GDM1 (cell line): ENCODE data around the gene SOAT1.
"Not testable (repeated sequence)": the region's sequence is repeated elsewhere in the genome, so short reads cannot be mapped to it uniquely, and the experiment has no call there.

ENCODE experiments used
- DNase-seq: peaks from one replicate; lab custom pipeline; 2025; lab: John Stamatoyannopoulos, UW

SOAT1 gene

GRCh38 chr1:179353546-179353945, 59.9 kb downstream of the SOAT1 start:
- no peak for DNase-seq

DNA sequence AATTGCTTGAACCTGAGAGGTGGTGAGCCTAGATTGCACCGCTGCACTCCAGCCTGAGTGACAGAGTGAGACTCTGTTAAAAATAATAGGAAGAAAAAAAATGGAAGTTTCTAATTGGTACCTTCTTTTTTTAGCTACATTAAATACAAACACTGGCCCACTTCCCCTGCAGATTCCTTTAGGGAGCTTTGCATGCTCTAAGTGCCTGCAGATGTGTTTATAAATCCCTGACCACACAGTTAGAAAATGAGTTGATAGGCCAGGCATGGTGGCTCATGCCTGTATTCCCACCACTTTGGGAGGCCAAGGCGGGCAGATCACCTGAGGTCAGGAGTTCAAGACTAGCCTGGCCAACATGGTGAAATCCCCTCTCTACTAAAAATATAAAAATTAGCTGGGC, 68.0 kb downstream of the SOAT1 start:
- DNase-seq, result not testable (repeated sequence)

DNA sequence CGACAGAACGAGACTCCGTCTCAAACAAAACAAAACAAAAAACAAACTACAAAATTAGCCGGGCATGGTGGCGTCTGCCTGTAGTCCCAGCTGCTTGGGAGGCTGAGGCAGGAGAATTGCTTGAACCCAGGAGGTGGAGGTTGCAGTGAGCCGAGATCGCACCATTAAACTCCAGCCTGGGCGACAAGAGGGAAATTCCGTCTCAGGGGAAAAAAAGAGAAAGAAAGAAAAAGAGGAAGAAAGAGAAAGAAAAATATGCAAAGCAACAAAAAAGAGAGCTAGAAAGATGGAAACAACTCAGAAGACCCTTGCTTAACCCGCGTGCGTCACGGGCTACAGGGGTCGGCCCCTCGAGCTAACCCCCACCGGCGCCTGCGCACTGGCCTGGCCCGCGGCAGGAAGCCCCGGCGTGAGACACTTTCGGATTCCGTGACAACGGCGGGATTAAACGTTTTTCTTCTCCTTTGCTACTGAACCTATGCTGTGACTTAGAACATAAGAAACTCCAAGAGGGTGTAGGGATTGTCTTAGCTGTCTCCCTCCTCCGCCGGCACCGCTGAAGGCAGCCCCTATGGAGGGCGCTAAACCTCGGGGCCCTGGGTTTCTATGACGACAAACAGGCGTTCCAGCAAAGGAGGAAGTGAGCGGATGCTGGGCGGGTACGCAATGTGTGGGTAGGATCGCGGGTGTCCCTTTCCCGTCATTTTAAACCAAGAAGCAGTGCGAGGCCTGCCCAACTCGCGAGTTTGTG, 71.9 kb downstream of the SOAT1 start, which contains the start of gene AXDND1:
TSS of gene AXDND1 (plus strand) at position 630 of the 751 bp plus-strand sequence. CDS start 539 bp downstream, outside the sequence.
- DNase-seq, result peak; percentile 86

DNA sequence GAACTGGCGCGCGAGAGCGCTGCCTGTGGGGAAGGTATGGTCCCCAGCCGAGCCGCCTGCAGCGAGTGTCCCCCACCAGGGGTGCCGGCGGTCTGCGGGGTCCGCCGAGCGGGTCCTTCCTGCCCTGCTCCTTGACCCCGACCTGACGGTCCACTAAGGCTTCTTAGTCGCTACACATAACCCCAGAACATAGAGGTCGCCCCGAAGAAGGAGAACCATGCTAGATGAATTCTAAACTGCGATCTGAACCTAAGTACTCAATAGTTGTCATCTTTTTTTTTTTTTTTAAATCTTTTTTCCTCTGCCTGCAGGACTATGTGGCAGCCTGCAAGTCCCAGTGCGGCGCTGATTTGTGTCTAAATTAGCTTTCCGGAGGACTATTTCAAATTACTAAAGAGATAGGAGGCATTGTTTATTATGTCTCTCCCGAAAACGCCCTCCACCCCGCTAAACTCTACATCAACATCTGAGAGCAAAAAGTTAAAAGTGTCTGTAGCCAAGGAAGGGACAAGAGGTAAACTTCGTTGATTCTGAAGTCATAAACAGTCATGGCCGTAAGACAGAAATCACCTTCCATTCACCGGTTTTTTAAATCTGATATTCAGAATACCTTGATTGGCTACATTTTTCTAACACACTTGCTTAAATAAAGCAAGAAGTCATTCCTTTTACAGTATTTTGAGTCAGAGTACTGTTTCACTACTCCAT, 72.7 kb downstream of the SOAT1 start:
- DNase-seq, result no peak

GRCh38 chr1:179369751-179370341, 76.2 kb downstream of the SOAT1 start:
- peak; percentile 29 for DNase-seq

GRCh38 chr1:179372160-179372559, 78.6 kb downstream of the SOAT1 start:
- DNase-seq, result no peak

DNA sequence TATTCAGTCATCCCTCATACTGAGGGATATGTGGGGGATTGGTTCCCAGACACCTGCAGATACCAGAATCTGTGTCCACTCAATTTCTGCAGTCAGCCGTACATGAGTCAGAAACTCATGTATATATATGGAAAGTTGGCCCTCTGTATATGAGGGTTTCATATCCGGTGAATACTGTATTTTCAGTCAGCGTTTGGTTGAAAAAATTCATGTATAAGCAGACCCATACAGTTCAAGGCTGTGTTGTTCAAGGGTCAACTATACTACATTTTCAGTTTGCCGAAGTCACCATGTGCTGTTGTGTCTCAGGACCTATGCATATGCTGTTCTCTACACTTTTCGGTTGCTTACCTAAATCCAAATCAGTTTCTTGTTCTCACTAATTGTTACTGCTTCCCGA, 82.6 kb downstream of the SOAT1 start:
- DNase-seq, result no peak

- no peak for DNase-seq
Observed at GRCh38 chr1:179380299-179380698, 86.7 kb downstream of the SOAT1 start.

- DNase-seq, result no peak
Observed at GRCh38 chr1:179384027-179384426, 90.4 kb downstream of the SOAT1 start.

GRCh38 chr1:179385510-179385909, 91.9 kb downstream of the SOAT1 start:
- no peak for DNase-seq

- no peak for DNase-seq
Observed at GRCh38 chr1:179393721-179394120, 100.1 kb downstream of the SOAT1 start.

- not testable (repeated sequence) for DNase-seq
Observed at GRCh38 chr1:179399399-179399798, 105.8 kb downstream of the SOAT1 start.
